H1 (cell line): ENCODE data around the gene RIMKLA. TPM values are rescaled to one million over a fixed set of nuclear protein-coding genes. Genes with fewer than 3 reads are reported as not detected.

Experiments
- ATF2 ChIP-seq: IDR thresholded peaks from 2 replicates; pipeline ENCODE4 v1.6.1; 2012; ENCODE audit warnings: low read length, inconsistent platforms
- CHD1 ChIP-seq: IDR thresholded peaks from 2 replicates; pipeline ENCODE4 v1.6.1; 2012; ENCODE audit warnings: low read depth, low read length, improper control_type of control experiment
- CREB1 ChIP-seq: IDR thresholded peaks from 2 replicates; pipeline ENCODE4 v1.6.1; 2012; ENCODE audit warnings: inconsistent platforms
- CTBP2 ChIP-seq: IDR thresholded peaks from 2 replicates; pipeline ENCODE4 v1.7.0; 2011; ENCODE audit warnings: borderline replicate concordance, mild to moderate bottlenecking, moderate library complexity, mixed read lengths, low read length; ENCODE audit not compliant: insufficient read depth, insufficient read length
- EZH2 ChIP-seq: fragments of 200-600 bp; sonication (generic); IDR thresholded peaks from 2 replicates; pipeline ENCODE4 v1.7.1; 2012; ENCODE audit warnings: low read depth, mild to moderate bottlenecking, moderate library complexity, low read length, inconsistent platforms; ENCODE audit not compliant: severe bottlenecking
- JUND ChIP-seq: IDR thresholded peaks from 2 replicates; pipeline ENCODE4 v1.6.1; 2011; ENCODE audit warnings: mild to moderate bottlenecking, improper control_type of control experiment, low read length
- POLR2A ChIP-seq, 2 experiments: IDR thresholded peaks; 1 replicate in 1 of 2; 2 replicates in 1 of 2; pipeline ENCODE4 v1.6.1; 2011; ENCODE audit warnings: low read depth in 2 of 2, low read length in 2 of 2, mild to moderate bottlenecking in 2 of 2; ENCODE audit errors: control extremely low read depth in 1 of 2
- ZNF274 ChIP-seq: IDR thresholded peaks from 2 replicates; pipeline ENCODE4 v1.7.0; 2012; ENCODE audit warnings: low read length, borderline replicate concordance; ENCODE audit errors: extremely low read depth
- polyA plus RNA-seq, 7 experiments: library from polyadenylated mRNA; depleted of rRNA in 3 of 7; stranded (reverse) in 5 of 7; unstranded in 2 of 7; fragments of >200 nt in 5 of 7; fragments of 200-250 nt in 2 of 7; gene quantifications; 1 replicate in 5 of 7; 2 replicates in 1 of 7; 4 replicates in 1 of 7; pipeline versions ENCODE4 v1.2.1 to v1.2.3, GENCODE V29; 2011 to 2013; ENCODE audit warnings: missing spikeins in 2 of 7, mixed read lengths in 2 of 7
- total RNA-seq: library from RNA; stranded (reverse); fragmentation: NEBNext Ultra II Directional; extraction: Animal tissue kit (Norgen Biotek cat#: 25700); gene quantifications from 2 replicates; pipeline ENCODE4 v1.2.1, GENCODE V29; 2021
- TF ChIP-seq, protein P1 (sequence below): fragments of 300-600 bp; sonication (generic); IDR thresholded peaks from 2 replicates; pipeline ENCODE4 v1.7.1; 2012; ENCODE audit warnings: low read length, moderate library complexity, mild to moderate bottlenecking, inconsistent platforms; ENCODE audit not compliant: insufficient replicate concordance

Gene RIMKLA
- total and polyA plus RNA-seq, 2 of the 8 experiments (the other 6 are each of a cell fraction or from before 2014, with no cell fraction given) = 3.2 to 5.8 TPM

DNA sequence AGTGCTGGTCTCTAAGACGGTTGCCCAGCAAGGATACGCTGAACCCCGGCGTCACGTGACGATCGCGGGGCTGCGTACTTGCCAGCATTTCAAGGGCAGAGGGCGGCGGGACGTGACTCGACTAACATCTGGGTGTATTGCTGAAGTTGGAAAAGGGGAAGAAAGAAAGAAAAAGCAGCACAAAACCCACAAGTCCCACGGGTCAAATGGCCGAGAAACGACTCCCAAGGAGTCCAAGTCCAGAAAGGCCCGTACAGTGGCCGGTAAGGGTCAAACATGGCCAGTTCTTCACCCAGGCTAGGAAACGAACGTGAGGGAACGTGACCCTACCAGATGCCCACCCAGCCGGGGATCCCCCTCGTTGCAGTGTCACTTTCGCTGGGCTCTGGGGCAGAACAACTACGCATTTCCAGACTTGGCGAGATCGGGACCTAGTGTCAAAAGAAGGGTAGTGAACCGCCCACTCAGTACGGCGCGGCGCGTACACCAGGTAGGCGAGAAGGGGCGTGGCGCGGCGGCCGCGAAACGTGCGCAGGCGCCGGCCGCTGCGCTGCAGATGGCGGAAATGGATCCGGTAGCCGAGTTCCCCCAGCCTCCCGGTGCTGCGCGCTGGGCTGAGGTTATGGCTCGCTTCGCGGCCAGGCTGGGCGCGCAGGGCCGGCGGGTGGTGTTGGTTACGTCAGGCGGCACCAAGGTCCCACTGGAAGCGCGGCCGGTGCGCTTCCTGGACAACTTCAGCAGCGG lies 75.6 kb downstream of the RIMKLA start, which contains the start of the genes PPCS and ZMYND12 (continued):
- TF ChIP-seq, protein P1, sequence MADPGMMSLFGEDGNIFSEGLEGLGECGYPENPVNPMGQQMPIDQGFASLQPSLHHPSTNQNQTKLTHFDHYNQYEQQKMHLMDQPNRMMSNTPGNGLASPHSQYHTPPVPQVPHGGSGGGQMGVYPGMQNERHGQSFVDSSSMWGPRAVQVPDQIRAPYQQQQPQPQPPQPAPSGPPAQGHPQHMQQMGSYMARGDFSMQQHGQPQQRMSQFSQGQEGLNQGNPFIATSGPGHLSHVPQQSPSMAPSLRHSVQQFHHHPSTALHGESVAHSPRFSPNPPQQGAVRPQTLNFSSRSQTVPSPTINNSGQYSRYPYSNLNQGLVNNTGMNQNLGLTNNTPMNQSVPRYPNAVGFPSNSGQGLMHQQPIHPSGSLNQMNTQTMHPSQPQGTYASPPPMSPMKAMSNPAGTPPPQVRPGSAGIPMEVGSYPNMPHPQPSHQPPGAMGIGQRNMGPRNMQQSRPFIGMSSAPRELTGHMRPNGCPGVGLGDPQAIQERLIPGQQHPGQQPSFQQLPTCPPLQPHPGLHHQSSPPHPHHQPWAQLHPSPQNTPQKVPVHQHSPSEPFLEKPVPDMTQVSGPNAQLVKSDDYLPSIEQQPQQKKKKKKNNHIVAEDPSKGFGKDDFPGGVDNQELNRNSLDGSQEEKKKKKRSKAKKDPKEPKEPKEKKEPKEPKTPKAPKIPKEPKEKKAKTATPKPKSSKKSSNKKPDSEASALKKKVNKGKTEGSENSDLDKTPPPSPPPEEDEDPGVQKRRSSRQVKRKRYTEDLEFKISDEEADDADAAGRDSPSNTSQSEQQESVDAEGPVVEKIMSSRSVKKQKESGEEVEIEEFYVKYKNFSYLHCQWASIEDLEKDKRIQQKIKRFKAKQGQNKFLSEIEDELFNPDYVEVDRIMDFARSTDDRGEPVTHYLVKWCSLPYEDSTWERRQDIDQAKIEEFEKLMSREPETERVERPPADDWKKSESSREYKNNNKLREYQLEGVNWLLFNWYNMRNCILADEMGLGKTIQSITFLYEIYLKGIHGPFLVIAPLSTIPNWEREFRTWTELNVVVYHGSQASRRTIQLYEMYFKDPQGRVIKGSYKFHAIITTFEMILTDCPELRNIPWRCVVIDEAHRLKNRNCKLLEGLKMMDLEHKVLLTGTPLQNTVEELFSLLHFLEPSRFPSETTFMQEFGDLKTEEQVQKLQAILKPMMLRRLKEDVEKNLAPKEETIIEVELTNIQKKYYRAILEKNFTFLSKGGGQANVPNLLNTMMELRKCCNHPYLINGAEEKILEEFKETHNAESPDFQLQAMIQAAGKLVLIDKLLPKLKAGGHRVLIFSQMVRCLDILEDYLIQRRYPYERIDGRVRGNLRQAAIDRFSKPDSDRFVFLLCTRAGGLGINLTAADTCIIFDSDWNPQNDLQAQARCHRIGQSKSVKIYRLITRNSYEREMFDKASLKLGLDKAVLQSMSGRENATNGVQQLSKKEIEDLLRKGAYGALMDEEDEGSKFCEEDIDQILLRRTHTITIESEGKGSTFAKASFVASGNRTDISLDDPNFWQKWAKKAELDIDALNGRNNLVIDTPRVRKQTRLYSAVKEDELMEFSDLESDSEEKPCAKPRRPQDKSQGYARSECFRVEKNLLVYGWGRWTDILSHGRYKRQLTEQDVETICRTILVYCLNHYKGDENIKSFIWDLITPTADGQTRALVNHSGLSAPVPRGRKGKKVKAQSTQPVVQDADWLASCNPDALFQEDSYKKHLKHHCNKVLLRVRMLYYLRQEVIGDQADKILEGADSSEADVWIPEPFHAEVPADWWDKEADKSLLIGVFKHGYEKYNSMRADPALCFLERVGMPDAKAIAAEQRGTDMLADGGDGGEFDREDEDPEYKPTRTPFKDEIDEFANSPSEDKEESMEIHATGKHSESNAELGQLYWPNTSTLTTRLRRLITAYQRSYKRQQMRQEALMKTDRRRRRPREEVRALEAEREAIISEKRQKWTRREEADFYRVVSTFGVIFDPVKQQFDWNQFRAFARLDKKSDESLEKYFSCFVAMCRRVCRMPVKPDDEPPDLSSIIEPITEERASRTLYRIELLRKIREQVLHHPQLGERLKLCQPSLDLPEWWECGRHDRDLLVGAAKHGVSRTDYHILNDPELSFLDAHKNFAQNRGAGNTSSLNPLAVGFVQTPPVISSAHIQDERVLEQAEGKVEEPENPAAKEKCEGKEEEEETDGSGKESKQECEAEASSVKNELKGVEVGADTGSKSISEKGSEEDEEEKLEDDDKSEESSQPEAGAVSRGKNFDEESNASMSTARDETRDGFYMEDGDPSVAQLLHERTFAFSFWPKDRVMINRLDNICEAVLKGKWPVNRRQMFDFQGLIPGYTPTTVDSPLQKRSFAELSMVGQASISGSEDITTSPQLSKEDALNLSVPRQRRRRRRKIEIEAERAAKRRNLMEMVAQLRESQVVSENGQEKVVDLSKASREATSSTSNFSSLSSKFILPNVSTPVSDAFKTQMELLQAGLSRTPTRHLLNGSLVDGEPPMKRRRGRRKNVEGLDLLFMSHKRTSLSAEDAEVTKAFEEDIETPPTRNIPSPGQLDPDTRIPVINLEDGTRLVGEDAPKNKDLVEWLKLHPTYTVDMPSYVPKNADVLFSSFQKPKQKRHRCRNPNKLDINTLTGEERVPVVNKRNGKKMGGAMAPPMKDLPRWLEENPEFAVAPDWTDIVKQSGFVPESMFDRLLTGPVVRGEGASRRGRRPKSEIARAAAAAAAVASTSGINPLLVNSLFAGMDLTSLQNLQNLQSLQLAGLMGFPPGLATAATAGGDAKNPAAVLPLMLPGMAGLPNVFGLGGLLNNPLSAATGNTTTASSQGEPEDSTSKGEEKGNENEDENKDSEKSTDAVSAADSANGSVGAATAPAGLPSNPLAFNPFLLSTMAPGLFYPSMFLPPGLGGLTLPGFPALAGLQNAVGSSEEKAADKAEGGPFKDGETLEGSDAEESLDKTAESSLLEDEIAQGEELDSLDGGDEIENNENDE = no peak
- peak; percentile 32 for TF ChIP-seq CREB1
- no peak for TF ChIP-seq ZNF274
- TF ChIP-seq ATF2 = no peak
- TF ChIP-seq EZH2 = no peak
- no peak for TF ChIP-seq CTBP2
- no peak for TF ChIP-seq JUND
- no peak for TF ChIP-seq CHD1
- peak; percentile 73 to 83 for TF ChIP-seq POLR2A (IDR thresholded peaks at IDR 0.05; ENCODE audit: control extremely low read depth in 1 of 2, low read depth in 2 of 2, low read length in 2 of 2)
